Measurements from ENCODE around the gene CAMK1.

DNA sequence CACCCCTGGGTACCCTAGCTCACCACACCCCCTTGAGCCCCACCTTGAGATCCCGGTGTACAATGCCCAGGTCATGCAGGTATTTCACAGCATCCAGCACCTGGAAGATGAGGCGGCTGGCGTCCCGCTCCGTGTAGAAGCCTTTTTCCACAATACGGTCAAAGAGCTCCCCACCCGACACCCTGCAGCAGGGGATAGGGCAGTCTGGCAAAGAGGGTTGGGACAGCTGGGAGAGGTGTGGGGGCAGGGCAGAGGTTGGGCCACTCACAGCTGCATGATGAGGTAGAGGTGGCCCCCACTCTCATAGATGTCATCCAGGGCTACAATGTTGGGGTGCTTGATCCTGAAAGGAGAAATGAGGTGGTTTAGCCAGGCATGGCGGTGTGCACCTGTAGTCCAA, 6.9 kb downstream of the CAMK1 start:
- no peak for TF ChIP-seq SUZ12 (IDR thresholded peaks at IDR 0.05; ENCODE audit: extremely low read depth, insufficient read depth, insufficient read length)
- TF ChIP-seq YY1 (IDR thresholded peaks at IDR 0.05; ENCODE audit: insufficient read depth, insufficient read length): no peak
- no peak for TF ChIP-seq ZNF274 (IDR thresholded peaks at IDR 0.05; ENCODE audit: low read depth, low read length)
